SK-N-SH (cell line): ENCODE data around the gene ZMIZ1. TPM values are rescaled to one million over a fixed set of nuclear protein-coding genes. Genes with fewer than 3 reads are reported as not detected.

Experiments
- CTCF ChIA-PET: fragments of 300-600, 350-600 bp; formaldehyde crosslinking; extraction: SDS; loops from one replicate; lab custom pipeline; 2021; lab: Yijun Ruan, JAX
- POLR2A ChIA-PET: fragments of 350-600 bp; sonication (Branson Sonifier 250); formaldehyde crosslinking; extraction: SDS; loops from one replicate; lab custom pipeline; 2020; ENCODE audit warnings: antibody characterized with exemption, inconsistent platforms; lab: Yijun Ruan, JAX
- DNase-seq: peaks from one replicate; pipeline ENCODE4 v3.0.0; 2012
- H2AFZ ChIP-seq: fragments of 200-600 bp; sonication (generic); 2 replicates; pipeline ENCODE4 v1.8.1; 2016; ENCODE audit warnings: antibody characterized with exemption, mild to moderate bottlenecking, low read depth
- H3F3A ChIP-seq: fragments of 200-600 bp; sonication (generic); replicated peaks from 2 replicates; pipeline ENCODE3; 2016; ENCODE audit warnings: antibody characterized with exemption, mild to moderate bottlenecking; ENCODE audit not compliant: insufficient read depth
- H3K27ac ChIP-seq, 2 experiments: fragments of 200-500 bp in 1 of 2; fragments of 200-600 bp in 1 of 2; sonication (Bioruptor generic) in 1 of 2; sonication (generic), shearing (Covaris generic) in 1 of 2; 2 replicates each; pipeline versions ENCODE4 v1.5.1 to v1.6.1; 2014 to 2016; ENCODE audit warnings: low read depth in 2 of 2, inconsistent platforms in 1 of 2, low read length in 1 of 2, mild to moderate bottlenecking in 1 of 2, mixed read lengths in 1 of 2
- H3K27me3 ChIP-seq: fragments of 200-600 bp; sonication (generic), shearing (Covaris generic); 2 replicates; pipeline ENCODE4 v1.6.1; 2016; ENCODE audit warnings: mixed run types; ENCODE audit not compliant: insufficient read depth
- H3K36me3 ChIP-seq, 2 experiments: fragments of 200-500 bp in 1 of 2; fragments of 200-600 bp in 1 of 2; sonication (Bioruptor generic) in 1 of 2; sonication (generic) in 1 of 2; replicated peaks in 1 of 2; 2 replicates each; pipeline versions ENCODE3 to v1.5.1; 2014 to 2016; ENCODE audit warnings: low read length in 1 of 2, mild to moderate bottlenecking in 1 of 2; ENCODE audit not compliant: insufficient read depth in 2 of 2, control insufficient read depth in 1 of 2
- H3K4me1 ChIP-seq, 2 experiments: fragments of 200-500 bp in 1 of 2; fragments of 200-600 bp in 1 of 2; sonication (Bioruptor generic) in 1 of 2; sonication (generic), shearing (Covaris generic) in 1 of 2; 2 replicates each; pipeline versions ENCODE4 v1.5.1 to v1.6.1; 2014 to 2016; ENCODE audit warnings: low read depth in 1 of 2, low read length in 1 of 2, mixed run types in 1 of 2; ENCODE audit not compliant: insufficient read depth in 2 of 2, control insufficient read depth in 1 of 2
- H3K4me2 ChIP-seq: fragments of 200-600 bp; sonication (generic), shearing (Covaris generic); 2 replicates; pipeline ENCODE4 v1.6.1; 2017; ENCODE audit warnings: mixed run types
- H3K4me3 ChIP-seq, 2 experiments: fragments of 200-500 bp in 1 of 2; fragments of 200-600 bp in 1 of 2; sonication (Bioruptor generic) in 1 of 2; sonication (generic), shearing (Covaris generic) in 1 of 2; 2 replicates each; pipeline versions ENCODE4 v1.5.1 to v1.8.1; 2014 to 2016; ENCODE audit warnings: low read depth in 2 of 2, inconsistent platforms in 1 of 2, low read length in 1 of 2, mild to moderate bottlenecking in 1 of 2, mixed read lengths in 1 of 2, moderate library complexity in 1 of 2
- H3K79me2 ChIP-seq: fragments of 200-600 bp; sonication (generic); 2 replicates; pipeline ENCODE4 v1.8.1; 2017; ENCODE audit warnings: mild to moderate bottlenecking; ENCODE audit not compliant: insufficient read depth
- H3K9ac ChIP-seq: fragments of 200-600 bp; sonication (generic); 2 replicates; pipeline ENCODE4 v1.6.1; 2017; ENCODE audit warnings: mixed run types
- H3K9me2 ChIP-seq: fragments of 200-600 bp; sonication (generic); 2 replicates; pipeline ENCODE4 v1.6.1; 2017; ENCODE audit warnings: mixed run types
- H3K9me3 ChIP-seq: fragments of 200-600 bp; sonication (generic); 2 replicates; pipeline ENCODE4 v1.6.1; 2017; ENCODE audit warnings: mixed run types, mild to moderate bottlenecking, moderate library complexity
- H4K20me1 ChIP-seq: fragments of 200-600 bp; sonication (generic); 2 replicates; pipeline ENCODE4 v1.6.1; 2017; ENCODE audit warnings: mild to moderate bottlenecking, mixed run types; ENCODE audit not compliant: insufficient read depth
- CTCF ChIP-seq: fragments of 200-600 bp; sonication (generic); IDR thresholded peaks from 2 replicates; pipeline ENCODE4 v1.6.1; 2017; ENCODE audit warnings: antibody characterized with exemption, mild to moderate bottlenecking, moderate library complexity
- ELF1 ChIP-seq: IDR thresholded peaks from 2 replicates; pipeline ENCODE4 v1.4.0; 2012
- FOSL2 ChIP-seq: IDR thresholded peaks from 2 replicates; pipeline ENCODE4 v1.4.0; 2012; ENCODE audit warnings: low read depth, mild to moderate bottlenecking, moderate library complexity, borderline replicate concordance
- FOXJ3 ChIP-seq: sonication (generic); formaldehyde crosslinking; IDR thresholded peaks from 2 replicates; pipeline ENCODE4 v1.5.1; 2020; ENCODE audit warnings: mild to moderate bottlenecking, missing genetic modification reagents
- FOXM1 ChIP-seq: IDR thresholded peaks from 2 replicates; pipeline ENCODE4 v1.4.0; 2012; ENCODE audit warnings: low read depth, mild to moderate bottlenecking
- GATA2 ChIP-seq: sonication (generic); formaldehyde crosslinking; IDR thresholded peaks from 2 replicates; pipeline ENCODE4 v1.5.0; 2020; ENCODE audit warnings: mild to moderate bottlenecking, missing genetic modification reagents
- JUND ChIP-seq: IDR thresholded peaks from 2 replicates; pipeline ENCODE4 v1.4.0; 2012
- MEF2A ChIP-seq: IDR thresholded peaks from 2 replicates; pipeline ENCODE4 v1.4.0; 2012; ENCODE audit warnings: low read depth, borderline replicate concordance
- MXI1 ChIP-seq: IDR thresholded peaks from 2 replicates; pipeline ENCODE4 v1.6.1; 2012; ENCODE audit warnings: mild to moderate bottlenecking, low read depth, low read length, improper control_type of control experiment
- PBX3 ChIP-seq: IDR thresholded peaks from 2 replicates; pipeline ENCODE4; 2012
- RAD21 ChIP-seq: IDR thresholded peaks from 2 replicates; pipeline ENCODE4 v1.6.1; 2012; ENCODE audit warnings: mild to moderate bottlenecking, low read length
- RCOR1 ChIP-seq: fragments of 150-350 bp; IDR thresholded peaks from 2 replicates; pipeline ENCODE4 v1.6.1; 2017; ENCODE audit warnings: antibody characterized with exemption, low read length
- RFX5 ChIP-seq: IDR thresholded peaks from 2 replicates; pipeline ENCODE4 v1.6.1; 2012; ENCODE audit warnings: mild to moderate bottlenecking, improper control_type of control experiment, low read length
- RXRA ChIP-seq: IDR thresholded peaks from 2 replicates; pipeline ENCODE4 v1.4.0; 2012; ENCODE audit warnings: low read depth, mild to moderate bottlenecking, borderline replicate concordance
- USF1 ChIP-seq: IDR thresholded peaks from 2 replicates; pipeline ENCODE4 v1.4.0; 2012; ENCODE audit warnings: low read depth, borderline replicate concordance
- USF2 ChIP-seq: fragments of 150-350 bp; IDR thresholded peaks from 2 replicates; pipeline ENCODE4 v1.6.1; 2017; ENCODE audit warnings: antibody characterized with exemption, low read length, low read depth, borderline replicate concordance
- YY1 ChIP-seq: IDR thresholded peaks from 2 replicates; pipeline ENCODE4 v1.4.0; 2012; ENCODE audit warnings: low read depth, mild to moderate bottlenecking
- ZBTB33 ChIP-seq: IDR thresholded peaks from 2 replicates; pipeline ENCODE4 v1.4.0; 2012; ENCODE audit warnings: low read depth, borderline replicate concordance
- WGBS: methylation state at CpG from one replicate; pipeline ENCODE4 v1.1.6; 2017; ENCODE audit warnings: low lambda C conversion rate; 5-methylcytosine and 5-hydroxymethylcytosine counted together
- polyA plus RNA-seq, 3 experiments: library from polyadenylated mRNA; depleted of rRNA; stranded (reverse); fragments of >200 nt; gene quantifications; 2 replicates each; pipeline ENCODE4 v1.2.3, GENCODE V29; 2012

The ZMIZ1 gene
- polyA plus RNA-seq, 1 of the 3 experiments (the other 2 are of a cell fraction), result 23.5 TPM

- Histone ChIP-seq H2AFZ (no peak overlapping the region), H3K4me1 (peaks cover 9 to 11% of the 10 kb centered on the region in 2 experiments; a peak in 2 of 4 replicates), H4K20me1 (no peaks in the 10 kb centered on the region), H3K4me2 (no peak overlapping the region), H3K79me2 (no peaks in the 10 kb centered on the region), H3K9me3 (no peaks in the 10 kb centered on the region), H3K36me3 (no peaks in the 10 kb centered on the region), H3K27me3 (no peaks in the 10 kb centered on the region), H3K27ac (no peak overlapping the region), H3K4me3 (no peak overlapping the region), H3K9ac (no peak overlapping the region), H3F3A (peaks cover 8% of the 10 kb centered on the region), H3K9me2 (no peaks in the 10 kb centered on the region)
- DNase-seq, result no peak
- ChIA-PET CTCF (no interaction called here), POLR2A (no interaction called here)
- TF ChIP-seq ELF1 (no peak), RAD21 (no peak), PBX3 (no peak), GATA2 (CRISPR knock-in tag) (no peak), FOSL2 (no peak), YY1 (no peak), MEF2A (no peak), FOXM1 (no peak), USF1 (no peak)
- 82% methylated on average over 3 of the region's 3 CpGs for WGBS
These were observed 257.8 kb downstream of the ZMIZ1 start for GRCh38 chr10:79326361-79327089.

- Histone ChIP-seq H3K27me3 (no peaks in the 10 kb centered on the region), H3K79me2 (no peaks in the 10 kb centered on the region), H3K36me3 (no peaks in the 10 kb centered on the region), H3K4me1 (peaks cover 8 to 11% of the 10 kb centered on the region in 2 experiments; a peak in 2 of 4 replicates), H3K9me3 (no peaks in the 10 kb centered on the region), H2AFZ (no peak overlapping the region), H3F3A (peaks cover 8% of the 10 kb centered on the region), H3K4me3 (no peak overlapping the region), H3K4me2 (no peak overlapping the region), H3K9me2 (no peaks in the 10 kb centered on the region), H3K27ac (no peak overlapping the region), H4K20me1 (no peaks in the 10 kb centered on the region), H3K9ac (no peak overlapping the region)
- ChIA-PET POLR2A (no interaction called here), CTCF (no interaction called here)
- WGBS, result 94% methylated on average over 7 of the region's 8 CpGs
- no peak for DNase-seq
- TF ChIP-seq JUND, result no peak
- TF ChIP-seq USF2, result no peak
- no peak for TF ChIP-seq ELF1
- no peak for TF ChIP-seq RXRA
- no peak for TF ChIP-seq RCOR1
- no peak for TF ChIP-seq MXI1
- no peak for TF ChIP-seq USF1
- no peak for TF ChIP-seq RFX5
- TF ChIP-seq PBX3, result no peak
- no peak for TF ChIP-seq FOXJ3 (CRISPR knock-in tag)
- no peak for TF ChIP-seq ZBTB33
- no peak for TF ChIP-seq FOXM1
- no peak for TF ChIP-seq MEF2A
- no peak for TF ChIP-seq CTCF
- TF ChIP-seq GATA2 (CRISPR knock-in tag), result no peak
These were observed 258.3 kb downstream of the ZMIZ1 start for GRCh38 chr10:79327090-79327457.
